Rectal smooth muscle tissue (tissue), 1 donor: ENCODE measurements around the gene CAV2.
A peak's percentile ranks its signal among the peaks of the same experiment; 100 is the strongest.

Source experiments
- H3K27ac ChIP-seq: one replicate; pipeline ENCODE4 v1.7.0; 2013; ENCODE audit warnings: low read depth, low read length, inconsistent platforms
- H3K27me3 ChIP-seq: one replicate; pipeline ENCODE4 v1.7.0; 2013; ENCODE audit warnings: low read length; ENCODE audit not compliant: control insufficient read depth, insufficient read depth
- H3K36me3 ChIP-seq: one replicate; pipeline ENCODE4 v1.7.0; 2013; ENCODE audit warnings: low read length; ENCODE audit not compliant: control insufficient read depth, insufficient read depth
- H3K4me1 ChIP-seq: one replicate; pipeline ENCODE4 v1.7.0; 2013; ENCODE audit warnings: low read length; ENCODE audit not compliant: control insufficient read depth, insufficient read depth
- H3K4me3 ChIP-seq: one replicate; pipeline ENCODE4 v1.7.0; 2013; ENCODE audit warnings: low read length
- H3K9ac ChIP-seq: one replicate; pipeline ENCODE4 v1.7.0; 2013; ENCODE audit warnings: low read length

Gene CAV2

DNA sequence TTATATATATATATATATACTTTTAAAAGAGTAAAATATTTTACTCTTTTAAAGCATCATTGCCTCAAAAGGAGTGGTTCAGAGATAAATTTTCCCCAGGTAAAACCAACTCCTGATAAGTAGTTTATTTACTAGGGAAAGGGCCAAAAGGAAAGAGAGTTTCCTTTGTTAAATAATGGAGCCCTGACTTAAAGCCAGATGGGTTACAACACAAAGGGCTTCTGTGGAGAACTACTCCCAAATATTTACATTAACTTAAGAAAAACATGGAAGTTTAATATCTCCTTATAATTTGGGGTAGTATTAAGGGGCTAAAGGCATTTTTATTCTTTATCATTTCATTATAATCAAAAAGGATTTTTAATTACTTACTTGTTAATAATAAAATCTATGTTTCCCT lies 16.8 kb downstream of the CAV2 start:
- Histone ChIP-seq H3K27me3 (no peaks in the 10 kb centered on the region), H3K4me1 (peaks cover 5% of the 10 kb centered on the region), H3K27ac (no peak overlapping the region), H3K36me3 (no peaks in the 10 kb centered on the region), H3K4me3 (no peak overlapping the region), H3K9ac (no peak overlapping the region)

DNA sequence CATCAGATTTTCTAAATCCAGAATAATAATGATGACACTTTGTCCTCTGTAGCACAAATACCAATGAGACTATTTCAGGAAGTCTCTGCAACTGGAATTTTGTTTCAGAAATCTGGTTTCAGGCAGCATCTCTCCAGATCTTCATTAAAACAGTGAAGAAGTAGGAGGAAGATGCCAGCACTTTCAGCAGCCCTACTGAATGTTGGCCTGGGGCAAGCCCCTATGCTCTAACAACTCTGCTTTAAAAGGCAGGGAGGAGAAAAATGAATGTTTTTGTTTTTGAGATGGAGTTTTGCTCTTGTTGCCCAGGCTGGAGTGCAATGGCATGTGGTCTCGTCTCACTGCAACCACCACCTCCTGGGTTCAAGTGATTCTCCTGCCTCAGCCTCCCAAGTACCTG lies 18.1 kb downstream of the CAV2 start:
- H3K9ac ChIP-seq: no peak overlapping the region
- H3K27me3 ChIP-seq: no peaks in the 10 kb centered on the region
- H3K4me1 ChIP-seq: peaks cover 1% of the 10 kb centered on the region
- no peak overlapping the region for H3K27ac ChIP-seq
- no peaks in the 10 kb centered on the region for H3K36me3 ChIP-seq
- no peak overlapping the region for H3K4me3 ChIP-seq

DNA sequence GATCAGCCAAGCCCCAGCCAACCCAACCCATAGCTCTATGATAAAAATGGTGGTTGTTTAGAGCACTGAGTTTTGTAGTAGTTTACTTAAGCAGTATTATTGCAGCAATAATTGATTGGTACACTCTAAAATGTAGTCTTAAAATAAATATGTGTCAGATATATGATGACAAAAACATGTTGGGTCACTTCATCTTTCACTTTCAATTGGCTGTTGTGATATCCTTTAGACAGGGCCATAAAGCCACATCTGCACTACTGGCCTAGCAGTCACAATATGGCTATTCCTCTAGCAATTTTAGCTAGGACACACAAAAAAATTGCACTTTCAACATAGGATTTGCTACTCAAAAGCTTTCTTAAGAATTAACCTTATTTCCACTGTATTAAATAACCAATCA lies 19.4 kb downstream of the CAV2 start:
- no peaks in the 10 kb centered on the region for H3K36me3 ChIP-seq
- no peak overlapping the region for H3K27ac ChIP-seq
- no peak overlapping the region for H3K9ac ChIP-seq
- no peaks in the 10 kb centered on the region for H3K27me3 ChIP-seq
- H3K4me3 ChIP-seq: no peak overlapping the region
- H3K4me1 ChIP-seq: peaks cover 3% of the 10 kb centered on the region

DNA sequence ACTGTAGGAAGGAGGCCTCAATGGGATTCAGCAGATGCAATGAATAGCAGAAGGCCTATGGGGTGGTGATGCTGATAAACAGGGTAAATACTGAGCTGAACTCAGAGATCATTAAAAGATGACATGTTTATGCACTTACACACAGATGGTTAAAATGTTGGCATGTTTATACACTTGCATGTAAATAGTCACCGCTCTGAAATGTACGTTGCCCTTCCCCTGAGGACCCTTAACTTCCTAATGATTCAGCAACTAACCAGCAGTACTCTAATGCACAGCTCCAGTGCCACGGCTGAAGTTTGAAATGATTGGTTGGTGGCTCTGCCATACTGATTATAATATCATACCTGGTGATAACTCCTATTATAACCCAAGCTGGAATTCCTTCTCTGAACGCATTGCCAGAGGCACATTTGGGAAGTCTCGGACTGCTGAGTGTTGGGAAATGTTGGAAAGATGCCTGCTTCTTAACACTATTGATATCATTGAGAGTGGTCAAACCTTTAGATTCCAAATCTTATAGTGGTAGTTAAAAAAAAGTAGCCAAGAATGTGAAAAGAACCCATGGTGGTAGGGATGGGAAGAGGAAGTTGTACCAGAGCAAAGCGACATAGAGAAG lies 21.6 kb downstream of the CAV2 start:
- H3K27ac ChIP-seq: no peak overlapping the region
- H3K27me3 ChIP-seq: peaks cover 6% of the 10 kb centered on the region
- no peak overlapping the region for H3K9ac ChIP-seq
- H3K4me1 ChIP-seq: peaks cover 3% of the 10 kb centered on the region
- H3K36me3 ChIP-seq: no peaks in the 10 kb centered on the region
- no peak overlapping the region for H3K4me3 ChIP-seq

DNA sequence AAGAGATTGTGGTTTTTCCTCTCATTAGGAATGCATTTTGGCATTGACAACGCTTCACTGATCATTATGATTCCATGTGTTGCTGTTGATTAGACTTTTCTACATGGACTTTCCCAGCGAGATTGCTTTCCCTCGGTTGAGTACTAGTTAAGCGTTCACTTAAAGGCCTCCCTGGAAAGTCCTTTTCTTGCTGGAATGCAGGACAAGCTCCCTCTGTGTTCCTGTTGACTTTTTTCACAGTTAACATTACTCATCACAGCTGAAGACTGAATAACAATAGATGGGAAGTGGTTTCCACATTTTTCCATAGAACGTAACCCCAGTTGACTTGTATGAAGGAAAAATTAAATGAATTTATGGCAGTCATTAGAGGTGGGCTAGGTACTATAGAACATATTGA lies 22.7 kb downstream of the CAV2 start:
- no peak overlapping the region for H3K9ac ChIP-seq
- no peak overlapping the region for H3K27ac ChIP-seq
- peaks cover 6% of the 10 kb centered on the region for H3K27me3 ChIP-seq
- H3K36me3 ChIP-seq: no peaks in the 10 kb centered on the region
- H3K4me1 ChIP-seq: peaks cover 3% of the 10 kb centered on the region
- no peak overlapping the region for H3K4me3 ChIP-seq

- peaks cover 6% of the 10 kb centered on the region for H3K27me3 ChIP-seq
- H3K4me1 ChIP-seq: peaks cover 6% of the 10 kb centered on the region
- H3K4me3 ChIP-seq: peak overlapping the region; percentile 93
- no peak overlapping the region for H3K9ac ChIP-seq
- H3K27ac ChIP-seq: peak overlapping the region; percentile 99
- H3K36me3 ChIP-seq: no peaks in the 10 kb centered on the region
These were observed 24.7 kb downstream of the CAV2 start for GRCh38 chr7:116524221-116524608.

GRCh38 chr7:116524609-116525297 lies 25.2 kb downstream of the CAV2 start, which contains the start of gene CAV1:
TSS of gene CAV1 (plus strand) at chr7:116525036. CDS start at chr7:116525063, 27 bp downstream.
- Histone ChIP-seq H3K9ac (peak within 1 kb of the TSS; percentile 84), H3K4me1 (peaks cover 10% of the 10 kb centered on the region), H3K27ac (peak within 1 kb of the TSS; percentile 99), H3K36me3 (no peaks in the 10 kb centered on the region), H3K4me3 (peak within 1 kb of the TSS; percentile 93), H3K27me3 (peaks cover 6% of the 10 kb centered on the region)

GRCh38 chr7:116525298-116525912 lies 25.9 kb downstream of the CAV2 start:
- Histone ChIP-seq H3K4me1 (peaks cover 16% of the 10 kb centered on the region), H3K27me3 (peaks cover 6% of the 10 kb centered on the region), H3K27ac (peak overlapping the region; percentile 99), H3K9ac (peak overlapping the region; percentile 84), H3K4me3 (peak overlapping the region; percentile 93), H3K36me3 (no peaks in the 10 kb centered on the region)

DNA sequence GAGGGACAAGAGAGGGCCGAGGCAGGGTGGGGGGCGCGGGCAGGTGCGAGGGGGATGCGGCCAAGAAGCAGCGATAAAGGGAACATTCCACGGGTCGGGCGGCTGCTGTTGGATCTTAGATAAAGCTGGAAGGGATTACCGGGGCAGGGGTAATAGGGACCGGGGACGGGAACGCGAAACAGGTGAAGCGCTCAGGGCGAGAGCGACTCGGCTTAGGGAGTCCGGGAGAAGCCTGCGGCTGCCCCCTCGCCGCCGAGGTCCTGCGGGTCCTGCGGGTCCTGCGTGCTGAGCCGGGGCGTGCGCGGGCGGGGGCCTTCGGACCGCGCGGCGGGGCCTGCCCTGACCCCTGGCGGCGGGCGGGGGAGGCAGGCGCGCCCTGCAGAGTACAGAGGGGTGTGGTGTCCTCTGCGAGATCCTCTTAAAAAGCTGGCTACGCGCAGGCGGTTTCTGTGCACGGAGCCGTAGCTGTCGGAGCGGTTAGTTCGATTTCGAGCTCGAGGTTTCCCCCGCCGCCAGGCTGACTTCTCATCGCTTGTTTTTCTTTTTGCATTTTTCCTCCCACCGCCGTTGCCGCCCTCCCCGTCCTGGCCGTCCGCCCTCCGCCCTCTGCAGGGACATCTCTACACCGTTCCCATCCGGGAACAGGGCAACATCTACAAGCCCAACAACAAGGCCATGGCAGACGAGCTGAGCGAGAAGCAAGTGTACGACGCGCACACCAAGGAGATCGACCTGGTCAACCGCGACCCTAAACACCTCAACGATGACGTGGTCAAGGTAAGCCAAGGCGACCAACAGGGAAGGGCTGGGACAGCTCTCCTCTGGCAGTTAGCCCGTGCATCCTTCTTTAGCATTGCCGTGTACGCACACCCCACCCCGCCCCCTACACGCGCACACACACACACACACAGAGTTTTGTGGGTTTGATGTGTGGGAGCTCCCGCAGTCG lies 26.6 kb downstream of the CAV2 start:
- Histone ChIP-seq H3K36me3 (peaks cover 2% of the 10 kb centered on the region), H3K27ac (peak overlapping the region; percentile 99), H3K27me3 (peaks cover 6% of the 10 kb centered on the region), H3K4me3 (peak overlapping the region; percentile 93), H3K9ac (peak overlapping the region; percentile 84), H3K4me1 (peaks cover 24% of the 10 kb centered on the region)

DNA sequence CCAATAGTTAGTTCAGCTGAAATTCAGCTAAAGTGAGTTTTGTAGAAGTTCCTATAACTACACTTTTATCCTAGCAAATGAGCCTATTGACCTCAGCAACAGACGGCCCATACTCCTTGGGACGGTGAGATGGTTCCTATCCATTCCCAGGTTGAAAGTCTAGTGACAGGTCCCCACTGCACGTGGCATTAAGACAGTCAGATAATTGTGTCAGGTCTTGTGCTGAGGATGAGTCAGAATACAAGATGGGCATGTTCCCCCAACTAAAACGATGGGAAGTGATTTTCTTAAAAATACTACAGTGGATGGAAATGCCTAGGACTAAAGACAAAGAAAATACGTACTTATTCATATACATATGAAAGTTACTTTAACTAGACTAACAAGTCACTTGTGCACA lies 27.4 kb downstream of the CAV2 start:
- Histone ChIP-seq H3K4me1 (peaks cover 26% of the 10 kb centered on the region), H3K27me3 (peaks cover 6% of the 10 kb centered on the region), H3K4me3 (peak overlapping the region; percentile 93), H3K27ac (peak overlapping the region; percentile 99), H3K9ac (peak overlapping the region; percentile 29), H3K36me3 (peaks cover 2% of the 10 kb centered on the region)

DNA sequence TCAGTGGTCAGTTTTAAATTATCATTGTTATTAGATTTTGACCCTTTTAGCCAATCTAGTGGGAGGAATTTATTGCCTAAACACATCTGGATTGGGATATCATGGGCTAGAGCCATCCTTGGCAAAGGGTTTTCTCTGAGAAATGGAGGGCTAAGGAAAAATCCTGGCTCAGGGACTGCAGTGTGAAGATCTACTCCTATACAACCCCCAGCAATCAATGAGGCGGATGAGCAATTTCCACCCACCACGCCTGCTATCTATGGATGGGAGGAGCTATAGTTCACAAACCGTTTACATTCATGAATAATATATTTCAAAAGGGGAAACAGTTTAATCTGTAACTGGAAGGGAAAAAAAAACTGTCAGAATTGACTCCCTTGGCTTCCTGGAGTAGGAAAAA lies 28.0 kb downstream of the CAV2 start:
- Histone ChIP-seq H3K4me3 (peak overlapping the region; percentile 60), H3K9ac (no peak overlapping the region), H3K36me3 (peaks cover 2% of the 10 kb centered on the region), H3K4me1 (peaks cover 30% of the 10 kb centered on the region), H3K27me3 (peaks cover 6% of the 10 kb centered on the region), H3K27ac (peak overlapping the region; percentile 99)
